ENCODE results near the gene CPNE4.

Gene CPNE4

DNA sequence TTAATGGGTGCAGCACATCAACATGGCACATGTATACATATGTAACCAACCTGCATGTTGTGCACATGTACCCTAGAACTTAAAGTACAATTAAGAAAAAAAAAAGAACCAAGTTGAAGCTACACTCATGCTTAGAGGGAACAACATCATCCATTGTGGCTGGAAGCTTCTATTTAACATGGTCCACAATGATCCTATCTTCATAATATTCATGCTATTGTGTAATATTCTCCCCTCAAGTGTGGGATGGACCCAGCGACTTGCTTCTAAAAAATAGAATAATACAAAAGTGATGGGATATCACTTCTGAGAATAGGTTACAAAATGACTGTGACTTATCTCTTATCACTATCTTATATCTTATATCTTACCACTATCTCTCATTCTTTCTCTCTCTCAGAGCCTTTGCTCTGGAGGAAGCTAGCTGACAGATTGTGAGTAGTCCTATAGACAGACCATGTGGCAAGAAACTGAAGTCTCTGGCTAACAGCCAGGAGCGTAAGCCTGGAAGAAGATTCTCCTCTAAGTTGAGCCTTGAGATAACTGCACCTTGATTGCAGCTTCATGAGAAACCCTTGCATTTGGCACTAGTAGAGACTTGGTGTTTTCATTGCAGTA, 333.6 kb downstream of the CPNE4 start:
- H3K79me2 ChIP-seq (ENCODE audit: insufficient read depth, low read depth), result no peaks in the 10 kb centered on the region
- no peak overlapping the region for H3K4me3 ChIP-seq (IDR thresholded peaks at IDR 0.05; ENCODE audit: insufficient read depth, low read depth, low read length)
- no peak overlapping the region for H3K4me2 ChIP-seq
- TF ChIP-seq, protein P1, sequence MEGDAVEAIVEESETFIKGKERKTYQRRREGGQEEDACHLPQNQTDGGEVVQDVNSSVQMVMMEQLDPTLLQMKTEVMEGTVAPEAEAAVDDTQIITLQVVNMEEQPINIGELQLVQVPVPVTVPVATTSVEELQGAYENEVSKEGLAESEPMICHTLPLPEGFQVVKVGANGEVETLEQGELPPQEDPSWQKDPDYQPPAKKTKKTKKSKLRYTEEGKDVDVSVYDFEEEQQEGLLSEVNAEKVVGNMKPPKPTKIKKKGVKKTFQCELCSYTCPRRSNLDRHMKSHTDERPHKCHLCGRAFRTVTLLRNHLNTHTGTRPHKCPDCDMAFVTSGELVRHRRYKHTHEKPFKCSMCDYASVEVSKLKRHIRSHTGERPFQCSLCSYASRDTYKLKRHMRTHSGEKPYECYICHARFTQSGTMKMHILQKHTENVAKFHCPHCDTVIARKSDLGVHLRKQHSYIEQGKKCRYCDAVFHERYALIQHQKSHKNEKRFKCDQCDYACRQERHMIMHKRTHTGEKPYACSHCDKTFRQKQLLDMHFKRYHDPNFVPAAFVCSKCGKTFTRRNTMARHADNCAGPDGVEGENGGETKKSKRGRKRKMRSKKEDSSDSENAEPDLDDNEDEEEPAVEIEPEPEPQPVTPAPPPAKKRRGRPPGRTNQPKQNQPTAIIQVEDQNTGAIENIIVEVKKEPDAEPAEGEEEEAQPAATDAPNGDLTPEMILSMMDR (conservative IDR thresholded peaks at IDR 0.05; ENCODE audit: low read depth, low read length), result no peak
- no peaks in the 10 kb centered on the region for H3K36me3 ChIP-seq (ENCODE audit: insufficient read depth)
- no peaks in the 10 kb centered on the region for H4K20me1 ChIP-seq (ENCODE audit: insufficient read depth)
- no peak overlapping the region for H3K9ac ChIP-seq
- H3K27me3 ChIP-seq (ENCODE audit: insufficient read depth, low read depth), result no peaks in the 10 kb centered on the region
- peaks cover 17% of the 10 kb centered on the region for H3K4me1 ChIP-seq (ENCODE audit: low read depth, poor library complexity, severe bottlenecking)
- H3K27ac ChIP-seq, result no peak overlapping the region
- H2AFZ ChIP-seq (ENCODE audit: low read depth), result no peak overlapping the region

DNA sequence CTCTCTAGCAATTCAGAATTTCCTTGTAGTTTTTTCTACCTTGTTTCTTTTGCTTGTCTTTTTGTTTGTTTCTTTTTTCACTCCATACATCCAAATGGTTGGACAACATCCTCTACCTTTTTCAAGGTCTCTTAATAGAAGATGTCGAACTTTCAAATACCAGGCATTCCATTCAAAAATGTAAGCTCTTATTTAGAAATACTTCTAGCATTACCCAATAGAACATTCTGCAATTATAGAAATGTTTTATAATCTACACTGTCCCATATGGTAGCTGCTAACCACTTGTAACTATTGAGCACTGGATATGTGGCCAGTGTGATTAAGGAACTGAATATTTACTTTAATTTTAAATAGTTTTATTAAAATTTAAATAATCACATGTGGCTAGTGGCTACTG, 335.8 kb downstream of the CPNE4 start:
- H3K27ac ChIP-seq, result no peak overlapping the region
- H3K4me2 ChIP-seq, result no peak overlapping the region
- H3K79me2 ChIP-seq (ENCODE audit: insufficient read depth, low read depth), result no peaks in the 10 kb centered on the region
- no peak overlapping the region for H3K9ac ChIP-seq
- H2AFZ ChIP-seq (ENCODE audit: low read depth), result no peak overlapping the region
- H3K36me3 ChIP-seq (ENCODE audit: insufficient read depth), result no peaks in the 10 kb centered on the region
- H4K20me1 ChIP-seq (ENCODE audit: insufficient read depth), result no peaks in the 10 kb centered on the region
- no peaks in the 10 kb centered on the region for H3K27me3 ChIP-seq (ENCODE audit: insufficient read depth, low read depth)
- H3K4me3 ChIP-seq (IDR thresholded peaks at IDR 0.05; ENCODE audit: insufficient read depth, low read depth, low read length), result no peak overlapping the region
- no peaks in the 10 kb centered on the region for H3K4me1 ChIP-seq (ENCODE audit: low read depth, poor library complexity, severe bottlenecking)
- TF ChIP-seq, protein P1 (conservative IDR thresholded peaks at IDR 0.05; ENCODE audit: low read depth, low read length), result no peak

DNA sequence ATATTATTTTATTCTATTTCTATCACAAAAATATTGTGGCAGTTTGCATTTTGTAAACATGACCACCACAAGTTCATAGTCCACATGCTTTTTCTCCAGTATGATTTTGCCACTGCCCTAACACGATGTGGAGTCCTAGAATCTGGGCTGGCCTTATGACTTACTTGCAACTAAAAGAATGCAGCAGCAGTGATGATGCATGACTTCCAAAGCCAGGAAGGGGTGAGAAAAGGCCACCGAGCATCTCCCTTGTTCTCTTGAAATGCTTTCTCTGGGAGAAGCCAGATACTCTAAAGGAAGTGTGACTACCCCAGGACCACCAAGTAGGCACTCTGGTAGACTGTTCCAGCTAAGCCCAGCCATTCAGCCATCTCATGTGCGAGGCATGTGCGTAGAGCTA, 340.4 kb downstream of the CPNE4 start:
- Histone ChIP-seq H3K27ac (no peak overlapping the region), H3K79me2 (ENCODE audit: insufficient read depth, low read depth) (no peaks in the 10 kb centered on the region), H3K4me3 (IDR thresholded peaks at IDR 0.05; ENCODE audit: insufficient read depth, low read depth, low read length) (no peak overlapping the region), H3K4me2 (no peak overlapping the region), H3K36me3 (ENCODE audit: insufficient read depth) (no peaks in the 10 kb centered on the region), H3K9ac (no peak overlapping the region), H3K27me3 (ENCODE audit: insufficient read depth, low read depth) (no peaks in the 10 kb centered on the region), H2AFZ (ENCODE audit: low read depth) (no peak overlapping the region), H4K20me1 (ENCODE audit: insufficient read depth) (no peaks in the 10 kb centered on the region), H3K4me1 (ENCODE audit: low read depth, poor library complexity, severe bottlenecking) (no peaks in the 10 kb centered on the region)
- TF ChIP-seq, protein P1 (conservative IDR thresholded peaks at IDR 0.05; ENCODE audit: low read depth, low read length), result no peak

DNA sequence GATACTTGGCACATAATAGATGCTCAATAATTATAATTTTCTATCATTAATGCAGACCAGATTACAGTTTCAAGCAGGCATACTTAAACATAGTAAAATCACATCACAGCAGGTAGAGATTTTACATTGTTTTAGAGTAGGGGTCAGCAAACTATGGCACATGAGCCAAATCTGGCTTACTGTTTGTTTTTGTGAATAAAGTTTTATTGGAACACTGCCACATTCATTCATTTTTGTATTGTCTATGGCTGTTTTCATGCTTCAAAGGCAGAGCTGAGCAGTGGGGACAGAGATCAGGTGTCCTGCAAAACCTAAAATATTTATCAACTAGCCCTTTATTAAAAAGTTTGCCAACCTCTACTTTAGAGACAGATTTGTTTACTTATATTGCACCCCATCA, 342.5 kb downstream of the CPNE4 start:
- Histone ChIP-seq H3K4me1 (ENCODE audit: low read depth, poor library complexity, severe bottlenecking) (no peaks in the 10 kb centered on the region), H4K20me1 (ENCODE audit: insufficient read depth) (no peaks in the 10 kb centered on the region), H3K4me2 (no peak overlapping the region), H3K27me3 (ENCODE audit: insufficient read depth, low read depth) (no peaks in the 10 kb centered on the region), H3K4me3 (IDR thresholded peaks at IDR 0.05; ENCODE audit: insufficient read depth, low read depth, low read length) (no peak overlapping the region), H3K27ac (no peak overlapping the region), H2AFZ (ENCODE audit: low read depth) (no peak overlapping the region), H3K36me3 (ENCODE audit: insufficient read depth) (no peaks in the 10 kb centered on the region), H3K79me2 (ENCODE audit: insufficient read depth, low read depth) (no peaks in the 10 kb centered on the region), H3K9ac (no peak overlapping the region)
- TF ChIP-seq, protein P1 (conservative IDR thresholded peaks at IDR 0.05; ENCODE audit: low read depth, low read length), result no peak

Measured in KMS-11 (cell line).